ENCODE measurements around the gene IL18.

DNA sequence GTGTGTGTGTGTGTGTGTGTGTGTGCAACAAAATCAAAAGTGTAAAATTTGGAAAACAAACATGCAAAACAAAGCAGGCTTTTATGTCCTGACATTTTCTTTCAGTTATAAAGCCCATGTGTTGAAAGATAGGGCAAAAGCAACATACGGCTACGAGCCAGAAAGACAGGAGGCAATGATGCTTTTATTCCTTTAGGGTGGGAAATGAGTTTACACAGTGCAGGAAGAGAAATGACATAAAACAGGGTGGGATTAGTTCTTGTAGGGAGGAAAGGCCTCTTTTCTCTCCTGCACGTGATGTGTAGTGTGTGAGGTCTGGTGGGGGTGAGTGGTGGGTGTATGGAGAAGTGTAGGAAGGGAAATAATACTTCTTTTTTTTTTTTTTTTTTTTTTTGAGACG is 29.4 kb downstream of the IL18 start:
- TF ChIP-seq ZNF384 (IDR thresholded peaks at IDR 0.05) (no peak), FOXK2 (IDR thresholded peaks at IDR 0.05) (no peak), CTBP1 (IDR thresholded peaks at IDR 0.05; ENCODE audit: borderline replicate concordance) (no peak), SP1 (IDR thresholded peaks at IDR 0.05) (no peak), BHLHE40 (IDR thresholded peaks at IDR 0.05; ENCODE audit: borderline replicate concordance) (no peak), SUZ12 (IDR thresholded peaks at IDR 0.05) (no peak), NFRKB (IDR thresholded peaks at IDR 0.05) (no peak), FOXM1 (IDR thresholded peaks at IDR 0.05; ENCODE audit: borderline replicate concordance) (no peak), HDGF (IDR thresholded peaks at IDR 0.05; ENCODE audit: borderline replicate concordance) (no peak), TARDBP (IDR thresholded peaks at IDR 0.05) (no peak), L3MBTL2 (conservative IDR thresholded peaks at IDR 0.05) (no peak)

Measured in HEK293T (cell line).